Fibroblast of pulmonary artery (primary cell): ENCODE results near the gene ZIC1.

Experiments used
- DNase-seq: peaks from one replicate; pipeline ENCODE4 v3.0.0-alpha.2; 2010; ENCODE audit warnings: low read depth
- H3K4me3 ChIP-seq: replicated peaks from 2 replicates; pipeline ENCODE4 v1.5.1; 2011; ENCODE audit warnings: low read depth, mild to moderate bottlenecking, control low read depth, low read length, moderate library complexity
- TF ChIP-seq, protein P1 (sequence below): IDR thresholded peaks from 2 replicates; pipeline ENCODE4 v1.5.1; 2011; ENCODE audit warnings: mild to moderate bottlenecking, control low read depth, low read length, inconsistent platforms; ENCODE audit errors: missing control alignments

ZIC1 gene

DNA sequence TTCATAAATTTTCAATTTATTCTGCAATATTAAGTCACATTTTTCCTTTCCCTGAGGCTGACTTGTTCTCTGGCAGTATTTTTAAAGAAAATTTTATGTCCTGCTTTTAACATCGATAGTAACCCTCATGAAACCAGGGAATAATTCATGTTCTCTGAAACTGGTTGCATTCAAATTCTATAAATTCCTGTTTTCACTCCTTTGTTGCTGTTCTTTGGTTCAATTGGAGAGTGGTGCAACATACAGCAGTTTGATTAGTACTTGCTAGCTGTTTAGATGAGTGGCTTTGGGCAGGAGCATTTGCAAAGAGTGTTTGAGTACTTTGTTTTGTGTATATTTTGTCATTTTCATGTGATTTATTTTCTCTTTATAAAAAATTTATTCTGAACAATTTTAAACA lies 19.2 kb downstream of the ZIC1 start:
- no peak overlapping the region for H3K4me3 ChIP-seq
- TF ChIP-seq, protein P1, sequence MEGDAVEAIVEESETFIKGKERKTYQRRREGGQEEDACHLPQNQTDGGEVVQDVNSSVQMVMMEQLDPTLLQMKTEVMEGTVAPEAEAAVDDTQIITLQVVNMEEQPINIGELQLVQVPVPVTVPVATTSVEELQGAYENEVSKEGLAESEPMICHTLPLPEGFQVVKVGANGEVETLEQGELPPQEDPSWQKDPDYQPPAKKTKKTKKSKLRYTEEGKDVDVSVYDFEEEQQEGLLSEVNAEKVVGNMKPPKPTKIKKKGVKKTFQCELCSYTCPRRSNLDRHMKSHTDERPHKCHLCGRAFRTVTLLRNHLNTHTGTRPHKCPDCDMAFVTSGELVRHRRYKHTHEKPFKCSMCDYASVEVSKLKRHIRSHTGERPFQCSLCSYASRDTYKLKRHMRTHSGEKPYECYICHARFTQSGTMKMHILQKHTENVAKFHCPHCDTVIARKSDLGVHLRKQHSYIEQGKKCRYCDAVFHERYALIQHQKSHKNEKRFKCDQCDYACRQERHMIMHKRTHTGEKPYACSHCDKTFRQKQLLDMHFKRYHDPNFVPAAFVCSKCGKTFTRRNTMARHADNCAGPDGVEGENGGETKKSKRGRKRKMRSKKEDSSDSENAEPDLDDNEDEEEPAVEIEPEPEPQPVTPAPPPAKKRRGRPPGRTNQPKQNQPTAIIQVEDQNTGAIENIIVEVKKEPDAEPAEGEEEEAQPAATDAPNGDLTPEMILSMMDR = no peak
- no peak for DNase-seq

DNA sequence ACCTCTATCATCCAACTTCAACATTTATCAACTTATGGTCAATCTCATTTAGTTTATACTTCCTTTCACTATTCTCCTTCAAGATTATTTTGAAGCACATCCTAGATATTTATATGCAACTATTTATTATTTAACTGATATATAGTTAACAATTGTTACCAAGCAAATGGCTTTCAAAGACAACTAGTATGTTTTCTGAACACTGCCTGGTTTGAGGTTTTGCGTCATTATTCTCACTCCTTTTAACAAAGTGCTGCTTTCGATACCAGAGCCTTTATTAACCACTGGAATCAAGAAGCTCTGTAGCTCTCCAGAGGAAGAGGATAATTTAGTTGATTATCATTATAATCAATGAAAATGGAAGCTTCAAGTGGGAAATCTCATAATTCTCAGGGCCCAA lies 19.6 kb downstream of the ZIC1 start:
- TF ChIP-seq, protein P1 = no peak
- no peak overlapping the region for H3K4me3 ChIP-seq
- no peak for DNase-seq

DNA sequence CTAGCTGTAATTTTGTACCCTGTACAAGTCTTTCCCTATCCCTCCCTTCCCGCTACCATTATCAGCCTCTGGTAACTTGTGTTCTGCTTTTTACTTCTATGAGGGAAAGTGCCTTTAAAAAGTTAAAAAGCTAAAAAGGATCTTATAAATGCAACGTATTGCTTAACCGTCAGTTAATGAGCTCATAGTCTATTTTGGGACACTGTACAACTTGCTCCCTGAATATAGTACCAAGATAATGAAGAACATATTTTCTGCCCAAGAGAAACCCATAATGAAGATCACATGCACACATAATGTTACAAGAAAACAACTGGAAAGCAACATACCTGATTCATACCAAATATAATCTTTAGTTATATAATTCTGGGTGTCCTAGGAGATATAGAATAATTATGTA lies 22.6 kb downstream of the ZIC1 start:
- no peak overlapping the region for H3K4me3 ChIP-seq
- DNase-seq = no peak
- TF ChIP-seq, protein P1 = no peak

DNA sequence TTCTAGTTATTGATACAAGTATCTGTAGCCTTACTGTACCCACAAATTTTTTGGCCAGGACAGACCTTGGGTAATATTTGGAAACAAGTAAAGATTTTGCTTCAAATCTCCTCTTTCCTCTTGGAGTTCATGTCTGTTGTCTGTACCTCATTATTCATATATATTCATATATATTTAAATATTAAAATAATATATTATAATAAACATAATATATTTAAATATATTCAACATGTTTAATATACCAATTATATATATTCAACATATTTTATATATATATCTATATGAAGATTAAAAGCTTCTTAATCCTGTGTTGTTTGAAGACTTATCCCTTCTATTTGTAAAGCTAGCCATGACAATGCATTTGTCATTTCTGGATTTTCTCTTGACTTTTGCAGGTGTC lies 38.1 kb downstream of the ZIC1 start:
- DNase-seq = no peak
- TF ChIP-seq, protein P1 = no peak
- H3K4me3 ChIP-seq = no peak overlapping the region

DNA sequence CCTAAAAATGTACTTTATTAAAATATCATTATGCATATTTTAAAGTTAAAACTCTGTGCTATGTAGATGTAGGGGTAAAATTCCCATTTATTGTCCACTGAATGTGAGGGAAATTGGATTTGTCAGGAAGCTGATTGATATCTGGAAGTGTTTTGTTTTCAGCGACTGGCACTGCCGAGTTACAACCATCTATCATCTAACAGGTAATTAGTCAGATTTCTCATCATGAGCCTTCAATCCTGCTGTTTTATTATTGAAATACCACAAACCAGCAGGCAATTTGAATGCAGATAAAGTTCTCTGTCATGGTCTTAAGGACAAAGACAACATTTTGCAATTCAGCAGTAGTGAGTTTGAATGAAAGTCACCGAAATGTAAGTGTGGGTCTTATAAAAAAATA lies 40.5 kb downstream of the ZIC1 start:
- DNase-seq = no peak
- TF ChIP-seq, protein P1 = no peak
- no peak overlapping the region for H3K4me3 ChIP-seq

DNA sequence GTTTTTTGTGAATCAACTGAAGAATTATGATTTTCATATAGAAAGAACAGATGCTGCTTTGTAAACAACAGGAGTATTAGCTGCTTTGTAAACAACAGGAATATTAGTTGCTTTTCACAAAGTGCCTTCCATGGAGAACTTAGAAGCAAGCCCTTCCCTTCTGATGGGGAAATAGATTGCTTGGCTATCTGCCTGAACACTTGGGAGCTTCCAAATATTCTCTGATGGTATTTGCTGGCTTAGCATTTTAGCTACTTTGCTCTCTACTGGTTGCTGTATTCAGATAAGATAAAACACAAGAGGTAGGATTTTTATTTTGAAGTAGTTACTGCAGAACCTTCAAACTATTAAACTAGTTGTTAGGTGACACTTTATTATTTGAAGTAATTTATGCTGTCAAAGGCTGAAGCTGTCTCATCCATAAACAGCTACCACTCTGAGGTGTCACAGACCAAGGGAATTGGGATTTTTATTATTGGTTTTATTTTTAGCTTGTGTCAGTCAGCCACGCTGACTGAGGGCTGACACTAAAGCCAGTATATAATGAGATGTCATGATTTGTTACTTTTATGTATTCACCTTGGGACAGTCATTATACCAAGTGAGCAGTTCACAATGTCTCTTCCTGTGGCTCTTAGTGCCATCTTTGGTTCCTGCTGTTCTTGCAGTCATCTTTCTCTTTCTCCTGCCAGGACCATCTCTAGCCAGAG lies 50.0 kb downstream of the ZIC1 start:
- H3K4me3 ChIP-seq = no peak overlapping the region
- TF ChIP-seq, protein P1 = no peak
- DNase-seq = no peak

DNA sequence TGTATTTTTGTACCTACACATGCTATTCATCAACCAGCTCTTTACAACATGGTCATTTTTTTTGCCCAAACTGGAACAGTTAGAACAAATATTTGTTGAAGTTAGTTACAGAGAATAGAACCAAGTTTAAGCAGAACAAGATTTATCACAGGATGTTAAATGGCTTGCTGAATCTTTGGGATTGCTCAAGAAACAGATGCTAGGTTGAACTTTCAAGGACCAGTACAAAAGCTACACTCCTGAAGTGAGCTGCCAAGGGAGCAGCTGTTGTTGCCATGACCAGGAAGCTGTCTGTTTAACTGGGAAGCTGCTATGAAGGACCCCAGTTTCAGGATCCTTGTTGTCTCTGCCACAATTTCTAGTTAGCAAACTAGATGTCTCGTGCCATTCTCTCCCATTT lies 53.7 kb downstream of the ZIC1 start:
- TF ChIP-seq, protein P1 = no peak
- H3K4me3 ChIP-seq = no peak overlapping the region
- DNase-seq = no peak
